Fibroblast of lung (primary cell): Measurements from ENCODE around the gene MSANTD1.

Experiments used
- EZH2 ChIP-seq: IDR thresholded peaks from 2 replicates; pipeline ENCODE4 v1.5.1; 2012; ENCODE audit warnings: low read length, control low read depth, mild to moderate bottlenecking; ENCODE audit errors: missing control alignments
- TF ChIP-seq, protein P1 (sequence below), 2 donors: IDR thresholded peaks in 1 of 2; conservative IDR thresholded peaks in 1 of 2; 1 replicate in 1 of 2; 2 replicates in 1 of 2; pipeline ENCODE4 v1.5.1; 2011 to 2012; ENCODE audit warnings: low read length in 2 of 2, control low read depth in 1 of 2, inconsistent platforms in 1 of 2, low read depth in 1 of 2, mild to moderate bottlenecking in 1 of 2

DNA sequence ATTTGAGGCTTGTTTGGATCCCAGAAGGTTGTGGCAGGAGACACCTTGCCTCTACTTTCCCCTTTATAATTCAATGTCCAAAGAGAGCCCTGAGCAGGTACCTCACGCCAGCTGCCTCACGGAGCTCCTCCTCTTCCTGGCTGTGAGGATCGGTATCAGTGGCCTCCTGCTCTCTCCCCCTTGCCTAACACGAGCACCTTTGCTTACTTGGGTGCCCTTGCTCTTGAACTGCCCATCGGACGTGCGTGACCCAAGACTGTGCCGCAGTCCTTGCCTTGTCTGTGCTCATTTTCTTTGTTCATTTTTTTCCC is 27.8 kb upstream of the MSANTD1 start:
- TF ChIP-seq, protein P1, sequence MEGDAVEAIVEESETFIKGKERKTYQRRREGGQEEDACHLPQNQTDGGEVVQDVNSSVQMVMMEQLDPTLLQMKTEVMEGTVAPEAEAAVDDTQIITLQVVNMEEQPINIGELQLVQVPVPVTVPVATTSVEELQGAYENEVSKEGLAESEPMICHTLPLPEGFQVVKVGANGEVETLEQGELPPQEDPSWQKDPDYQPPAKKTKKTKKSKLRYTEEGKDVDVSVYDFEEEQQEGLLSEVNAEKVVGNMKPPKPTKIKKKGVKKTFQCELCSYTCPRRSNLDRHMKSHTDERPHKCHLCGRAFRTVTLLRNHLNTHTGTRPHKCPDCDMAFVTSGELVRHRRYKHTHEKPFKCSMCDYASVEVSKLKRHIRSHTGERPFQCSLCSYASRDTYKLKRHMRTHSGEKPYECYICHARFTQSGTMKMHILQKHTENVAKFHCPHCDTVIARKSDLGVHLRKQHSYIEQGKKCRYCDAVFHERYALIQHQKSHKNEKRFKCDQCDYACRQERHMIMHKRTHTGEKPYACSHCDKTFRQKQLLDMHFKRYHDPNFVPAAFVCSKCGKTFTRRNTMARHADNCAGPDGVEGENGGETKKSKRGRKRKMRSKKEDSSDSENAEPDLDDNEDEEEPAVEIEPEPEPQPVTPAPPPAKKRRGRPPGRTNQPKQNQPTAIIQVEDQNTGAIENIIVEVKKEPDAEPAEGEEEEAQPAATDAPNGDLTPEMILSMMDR (conservative IDR thresholded peaks at IDR 0.05 in 1 of 2, IDR thresholded peaks at IDR 0.05 in 1 of 2; ENCODE audit: low read depth in 1 of 2, low read length in 2 of 2), result no peak
- TF ChIP-seq EZH2, result no peak
